Measurements from ENCODE around the gene CACNA2D3.

- TF ChIP-seq CTCF (IDR thresholded peaks at IDR 0.05; ENCODE audit: poor library complexity, severe bottlenecking) (no peak), SMC3 (conservative IDR thresholded peaks at IDR 0.05; ENCODE audit: poor library complexity) (no peak), EP300 (conservative IDR thresholded peaks at IDR 0.05; ENCODE audit: poor library complexity, severe bottlenecking) (no peak), EZH2 (IDR thresholded peaks at IDR 0.05; ENCODE audit: borderline replicate concordance, insufficient read depth, low read length, poor library complexity, severe bottlenecking) (no peak)
These were observed 703.9 kb downstream of the CACNA2D3 start for GRCh38 chr3:54826251-54826691.

Data from neural cell (in vitro differentiated cells).